A549 (cell line): Measurements from ENCODE around the gene SHOC2. TPM values are rescaled to one million over a fixed set of nuclear protein-coding genes. Genes with fewer than 3 reads are reported as not detected.

Source experiments
- ATAC-seq, 2 experiments: fragments of 200-7000 bp in 1 of 2; fragments of >200 bp in 1 of 2; cut with Nextera tagmentation in 1 of 2; cut with Tn5 transposase in 1 of 2; 3 replicates each; pipeline versions ENCODE4 v1.8.0 to v1.9.1; 2018 to 2020; ENCODE audit warnings: mild to moderate bottlenecking in 1 of 2, moderate library complexity in 1 of 2
- CTCF ChIA-PET: fragments of 300-600 bp; sonication (Branson Sonifier 250); formaldehyde crosslinking; extraction: SDS; loops from one replicate; lab custom pipeline; 2021; ENCODE audit warnings: antibody characterized with exemption, inconsistent platforms; lab: Yijun Ruan, JAX
- POLR2A ChIA-PET: fragments of 350-600 bp; formaldehyde crosslinking; extraction: SDS; loops from one replicate; lab custom pipeline; 2021; ENCODE audit warnings: antibody characterized with exemption, inconsistent platforms; lab: Yijun Ruan, JAX
- DNase-seq, 2 experiments: peaks; one replicate each; pipeline versions ENCODE4 v3.0.0 to v3.0.0-alpha.2; 2011 to 2016; ENCODE audit warnings: low read depth in 1 of 2, low spot score in 1 of 2
- FAIRE-seq: peaks from 2 replicates; lab custom pipeline; 2011; peaks lifted over from hg19 to GRCh38; lab: Jason Lieb, UNC
- H3K27ac ChIP-seq, 2 experiments: fragments of >200 bp; sonication (Bioruptor Twin); formaldehyde crosslinking; 3 replicates each; pipeline ENCODE4 v1.5.1; 2016 to 2017
- H3K4me1 ChIP-seq: fragments of >200 bp; sonication (Bioruptor Twin); formaldehyde crosslinking; 3 replicates; pipeline ENCODE4 v1.6.1; 2016
- H3K4me2 ChIP-seq: fragments of >200 bp; sonication (Bioruptor Twin); formaldehyde crosslinking; 3 replicates; pipeline ENCODE4 v1.6.1; 2016
- H3K4me3 ChIP-seq: fragments of >200 bp; sonication (Bioruptor Twin); formaldehyde crosslinking; 3 replicates; pipeline ENCODE4 v1.5.1; 2016
- H3K9me3 ChIP-seq: fragments of >200 bp; sonication (Bioruptor Twin); formaldehyde crosslinking; 3 replicates; pipeline ENCODE4 v1.6.1; 2016
- ATOH8 ChIP-seq: fragments of 250-450 bp; sonication (Bioruptor Pico); IDR thresholded peaks from 2 replicates; pipeline ENCODE4 v1.5.0; 2020; ENCODE audit warnings: low read depth, mild to moderate bottlenecking, moderate library complexity
- BCL3 ChIP-seq: fragments of >200 bp; sonication (Bioruptor Twin); formaldehyde crosslinking; IDR thresholded peaks from 3 replicates; pipeline ENCODE4 v1.6.1; 2016
- CBX2 ChIP-seq: fragments of 200-600 bp; sonication (generic); IDR thresholded peaks from 2 replicates; pipeline ENCODE4 v1.6.1; 2016; ENCODE audit warnings: low read depth, mild to moderate bottlenecking, borderline replicate concordance
- CEBPB ChIP-seq, 2 experiments: fragments of >200 bp in 1 of 2; sonication (Bioruptor Twin) in 1 of 2; formaldehyde crosslinking in 1 of 2; IDR thresholded peaks; 2 replicates each; pipeline ENCODE4 v1.6.1; 2012 to 2016
- CHD2 ChIP-seq: fragments of 150-350 bp; IDR thresholded peaks from 2 replicates; pipeline ENCODE4 v1.6.1; 2014; ENCODE audit warnings: low read length; ENCODE audit not compliant: partially characterized antibody
- CHD4 ChIP-seq: fragments of 200-600 bp; sonication (generic); IDR thresholded peaks from 2 replicates; pipeline ENCODE4 v1.6.1; 2016; ENCODE audit warnings: antibody characterized with exemption, mild to moderate bottlenecking, borderline replicate concordance
- E2F6 ChIP-seq: IDR thresholded peaks from 2 replicates; pipeline ENCODE4 v1.6.1; 2012; ENCODE audit warnings: low read depth, borderline replicate concordance
- EHF ChIP-seq: fragments of 250-450 bp; sonication (Bioruptor Pico); IDR thresholded peaks from 2 replicates; pipeline ENCODE4 v1.5.0; 2020; ENCODE audit warnings: mild to moderate bottlenecking
- HDAC2 ChIP-seq: fragments of 200-600 bp; sonication (generic); IDR thresholded peaks from 2 replicates; pipeline ENCODE4 v1.6.1; 2016
- HOXA7 ChIP-seq: fragments of 250-450 bp; sonication (Bioruptor Pico); IDR thresholded peaks from 2 replicates; pipeline ENCODE4 v1.5.0; 2020; ENCODE audit warnings: mild to moderate bottlenecking, moderate library complexity
- HOXB13 ChIP-seq: fragments of 250-450 bp; sonication (Bioruptor Pico); IDR thresholded peaks from 2 replicates; pipeline ENCODE4 v1.5.0; 2020; ENCODE audit warnings: low read depth, mild to moderate bottlenecking, moderate library complexity
- HOXB5 ChIP-seq: fragments of 250-450 bp; sonication (Bioruptor Pico); IDR thresholded peaks from 2 replicates; pipeline ENCODE4 v1.5.0; 2020; ENCODE audit warnings: mild to moderate bottlenecking, moderate library complexity
- JUN ChIP-seq, 2 experiments: fragments of >200 bp; sonication (Bioruptor Twin); formaldehyde crosslinking; IDR thresholded peaks; 2 replicates in 1 of 2; 3 replicates in 1 of 2; pipeline ENCODE4 v1.6.1; 2016 to 2017
- JUNB ChIP-seq: fragments of >200 bp; sonication (Bioruptor Twin); formaldehyde crosslinking; IDR thresholded peaks from 2 replicates; pipeline ENCODE4 v1.6.1; 2016
- MYC ChIP-seq: IDR thresholded peaks from 2 replicates; pipeline ENCODE4 v1.6.1; 2012; ENCODE audit warnings: mild to moderate bottlenecking, inconsistent platforms, low read length, improper control_type of control experiment, borderline replicate concordance
- NR3C1 ChIP-seq: fragments of >200 bp; sonication (Bioruptor Twin); formaldehyde crosslinking; IDR thresholded peaks from 3 replicates; pipeline ENCODE4 v1.6.1; 2017
- PBX3 ChIP-seq: IDR thresholded peaks from 2 replicates; pipeline ENCODE4 v1.6.1; 2012
- RAD21 ChIP-seq, 2 experiments: fragments of >200 bp in 1 of 2; sonication (Bioruptor Twin) in 1 of 2; formaldehyde crosslinking in 1 of 2; IDR thresholded peaks in 1 of 2; conservative IDR thresholded peaks in 1 of 2; 2 replicates in 1 of 2; 3 replicates in 1 of 2; pipeline ENCODE4 v1.6.1; 2012 to 2018; ENCODE audit warnings: inconsistent platforms in 1 of 2
- RARB ChIP-seq: fragments of 250-450 bp; sonication (Bioruptor Pico); IDR thresholded peaks from 2 replicates; pipeline ENCODE4 v1.8.0; 2021; ENCODE audit warnings: mild to moderate bottlenecking, moderate library complexity
- SMC3 ChIP-seq: fragments of >200 bp; sonication (Bioruptor Twin); formaldehyde crosslinking; IDR thresholded peaks from 3 replicates; pipeline ENCODE4 v1.6.1; 2018; ENCODE audit warnings: inconsistent platforms
- TP53 ChIP-seq: fragments of 250-450 bp; sonication (Bioruptor Pico); IDR thresholded peaks from 2 replicates; pipeline ENCODE4 v1.5.0; 2021; ENCODE audit warnings: mild to moderate bottlenecking, moderate library complexity
- ZFP36 ChIP-seq: fragments of 450-650 bp; IDR thresholded peaks from 2 replicates; pipeline ENCODE4 v1.6.1; 2014; ENCODE audit warnings: borderline replicate concordance; ENCODE audit not compliant: partially characterized antibody
- ZSCAN20 ChIP-seq: fragments of 250-450 bp; sonication (Bioruptor Pico); IDR thresholded peaks from 2 replicates; pipeline ENCODE4 v1.8.0; 2022; ENCODE audit warnings: mild to moderate bottlenecking, moderate library complexity
- WGBS: methylation state at CpG from one replicate; pipeline ENCODE4 v1.1.6; 2017; ENCODE audit errors: missing lambda C conversion rate; 5-methylcytosine and 5-hydroxymethylcytosine counted together
- polyA plus RNA-seq, 4 experiments: library from polyadenylated mRNA; depleted of rRNA in 3 of 4; stranded (reverse); fragments of >200 nt; fragmentation: RNase III in 1 of 4; extraction: RNeasy Plus Mini Kit Qiagen cat#74134 plus additional on column Dnase treatment in 1 of 4; gene quantifications; 2 replicates in 3 of 4; 3 replicates in 1 of 4; pipeline ENCODE4 v1.2.3, GENCODE V29; 2011 to 2017

Gene SHOC2
- polyA plus RNA-seq, 2 of the 4 experiments (the other 2 are of a cell fraction): 20.5 to 32.1 TPM

GRCh38 chr10:110910138-110910537 lies 9.3 kb upstream of the SHOC2 start:
- POLR2A ChIA-PET: interaction anchor here (1.4 kb wide), 1 partner anchor 8 kb away, joined by 6 read pairs; the partner anchor contains the start of gene BBIP1
- no peak for TF ChIP-seq HDAC2
- TF ChIP-seq EHF (CRISPR knock-in tag): no peak
- no peak for TF ChIP-seq ZSCAN20 (CRISPR knock-in tag)
- TF ChIP-seq HOXA7: no peak
- TF ChIP-seq CBX2: no peak
- no peak for TF ChIP-seq JUNB
- no peak for TF ChIP-seq RARB (CRISPR knock-in tag)
- TF ChIP-seq PBX3: no peak
- TF ChIP-seq SMC3: no peak
- TF ChIP-seq ATOH8: no peak
- no peak for TF ChIP-seq MYC
- no peak for TF ChIP-seq CHD4
- TF ChIP-seq BCL3: no peak
- no peak for TF ChIP-seq RAD21 (conservative IDR thresholded peaks at IDR 0.05 in 1 of 2, IDR thresholded peaks at IDR 0.05 in 1 of 2)
- TF ChIP-seq, all 56 proteins: peak for 0
- Histone ChIP-seq H3K27ac (no peak overlapping the region), H3K4me2 (no peak overlapping the region), H3K4me3 (no peak overlapping the region), H3K4me1 (no peaks in the 10 kb centered on the region), H3K9me3 (no peaks in the 10 kb centered on the region)
- CTCF ChIA-PET: interaction anchor here (1.2 to 2.9 kb wide), 3 partner anchors 8 to 18 kb away, joined by 3 to 15 read pairs (median 5); no protein-coding TSS in a partner anchor
- 93% methylated on average over 4 of the region's 4 CpGs for WGBS
- FAIRE-seq: no peak
- no peak for DNase-seq
- ATAC-seq: no peak

GRCh38 chr10:110912374-110912773 lies 7.0 kb upstream of the SHOC2 start:
- no peaks in the 10 kb centered on the region for H3K9me3 ChIP-seq
- ChIA-PET CTCF (interaction anchor here (1.0 to 1.4 kb wide), 3 partner anchors 10 to 109 kb away, joined by 3 read pairs; no protein-coding TSS in a partner anchor), POLR2A (no interaction called here)
- no peak overlapping the region for H3K27ac ChIP-seq
- no peak for ATAC-seq
- H3K4me1 ChIP-seq: peaks cover 17% of the 10 kb centered on the region
- TF ChIP-seq CHD2 (no peak), HDAC2 (no peak), HOXB5 (CRISPR knock-in tag) (no peak), TP53 (CRISPR knock-in tag) (no peak), EHF (CRISPR knock-in tag) (no peak), RARB (CRISPR knock-in tag) (no peak), NR3C1 (no peak), HOXB13 (CRISPR knock-in tag) (no peak), ZFP36 (no peak), E2F6 (no peak), CBX2 (no peak), JUN (IDR thresholded peaks at IDR 0.05) (no peak), CEBPB (IDR thresholded peaks at IDR 0.05) (no peak)
- no peak overlapping the region for H3K4me2 ChIP-seq
- WGBS: 68% methylated on average over 3 of the region's 3 CpGs
- FAIRE-seq: no peak
- H3K4me3 ChIP-seq: no peak overlapping the region
- DNase-seq: no peak
